Aorta (tissue), 5 donors: ENCODE data around the gene GALNT6. TPM values are rescaled to one million over a fixed set of nuclear protein-coding genes. Genes with fewer than 3 reads are reported as not detected.

Experiments used
- ATAC-seq: fragments of 200-7000 bp; cut with Tn5 transposase; one replicate; pipeline ENCODE4 v1.9.1; 2022; ENCODE audit warnings: moderate library complexity; ENCODE audit not compliant: low FRiP score
- DNase-seq, 2 donors: peaks; one replicate each; pipeline ENCODE4 v3.0.0-alpha.2; 2020
- H3K27ac ChIP-seq, 2 donors: one replicate each; pipeline ENCODE4 v1.5.1; 2013; ENCODE audit warnings: low read length in 2 of 2, mild to moderate bottlenecking in 2 of 2, moderate library complexity in 2 of 2, control low read depth in 1 of 2, inconsistent platforms in 1 of 2, low read depth in 1 of 2
- H3K27me3 ChIP-seq, 2 donors: one replicate each; pipeline ENCODE4 v1.6.1; 2013; ENCODE audit warnings: control low read depth in 1 of 2, low read length in 1 of 2, mild to moderate bottlenecking in 1 of 2, moderate library complexity in 1 of 2; ENCODE audit not compliant: insufficient read depth in 2 of 2, control insufficient read depth in 1 of 2
- H3K36me3 ChIP-seq, 2 donors: one replicate each; pipeline ENCODE4 v1.6.1; 2013; ENCODE audit warnings: control low read depth in 1 of 2, low read length in 1 of 2, mild to moderate bottlenecking in 1 of 2; ENCODE audit not compliant: insufficient read depth in 2 of 2, control insufficient read depth in 1 of 2
- H3K4me1 ChIP-seq, 2 donors: one replicate each; pipeline ENCODE4 v1.6.1; 2013; ENCODE audit warnings: low read length in 2 of 2, control low read depth in 1 of 2, mild to moderate bottlenecking in 1 of 2, moderate library complexity in 1 of 2; ENCODE audit not compliant: insufficient read depth in 2 of 2, control insufficient read depth in 1 of 2
- H3K4me3 ChIP-seq, 2 donors: one replicate each; pipeline ENCODE4 v1.5.1; 2013; ENCODE audit warnings: low read length in 2 of 2, control low read depth in 1 of 2, mild to moderate bottlenecking in 1 of 2
- H3K9me3 ChIP-seq: one replicate; pipeline ENCODE4 v1.6.1; 2013; ENCODE audit warnings: mild to moderate bottlenecking, low read length; ENCODE audit not compliant: control insufficient read depth
- WGBS, 2 donors: extraction: QIAGEN DNeasy Blood & Tissue Kit; methylation state at CpG; one replicate each; pipeline ENCODE4 v1.1.7; 2013; 5-methylcytosine and 5-hydroxymethylcytosine counted together
- intact Hi-C, 2 donors: fragments of 100-400 bp; cut with DNase I; formaldehyde crosslinking; loops; one replicate each; pipeline versions ENCODE4 v1.14.2 to v1.15.0; 2022
- polyA plus RNA-seq, 2 donors: library from polyadenylated mRNA; stranded (reverse); fragments of 200-250 nt; gene quantifications; one replicate each; pipeline ENCODE4 v1.2.3, GENCODE V29; 2013
- total RNA-seq, 2 donors: library from RNA; stranded (reverse); fragmentation: NEBNext Ultra II Directional; extraction: Animal tissue kit (Norgen Biotek cat#: 25700); gene quantifications; one replicate each; pipeline ENCODE4 v1.2.1, GENCODE V29; 2021
- donor health status: healthy with polysubstance abuse.
- donor health status: Bipolar disorder and iron deficiency.
- donor health status: DM: no; HTN: no; CAD: no.
- donor health status: DM: no; HTN: no; CAD: no.
- donor health status: DM: yes; HTN: yes; CAD: no.

Gene GALNT6
- total and polyA plus RNA-seq, 4 donors, result 0.72 to 12.3 (median 6.0) TPM

- Histone ChIP-seq H3K27me3 (no peaks in the 10 kb centered on the region), H3K4me1 (no peaks in the 10 kb centered on the region), H3K4me3 (peak within 1 kb of the TSS in 1 of 2 donors; percentile 0), H3K36me3 (no peaks in the 10 kb centered on the region), H3K27ac (no peak within 1 kb of the TSS), H3K9me3 (no peaks in the 10 kb centered on the region)
- 2% methylated on average over 71 to 73 of the region's 73 CpGs for WGBS, 2 donors
- peak; percentile 90 to 94 for DNase-seq
- intact Hi-C loops, result loop anchor here in 1 of 2 donors (5.0 kb wide), 1 partner anchor 107 kb away; no protein-coding TSS in a partner anchor
- peak; percentile 93 for ATAC-seq
Observed at GRCh38 chr12:51424662-51425539, 33.7 kb upstream of the GALNT6 start, which contains the start of gene SLC4A8. Gene SLC4A8 (plus strand): TSS chr12:51424831. CDS start chr12:51424988, 157 bp downstream.

- Histone ChIP-seq H3K9me3 (no peaks in the 10 kb centered on the region), H3K27ac (no peak overlapping the region), H3K4me1 (no peaks in the 10 kb centered on the region), H3K4me3 (no peak overlapping the region), H3K36me3 (no peaks in the 10 kb centered on the region), H3K27me3 (no peaks in the 10 kb centered on the region)
- 18 to 22% methylated on average over 10 of the region's 10 CpGs for WGBS, 2 donors
- intact Hi-C loops, result loop anchor here in 1 of 2 donors (5.0 kb wide), 1 partner anchor 108 kb away; no protein-coding TSS in a partner anchor
- ATAC-seq (no peak), DNase-seq (no peak)
Observed at GRCh38 chr12:51424094-51424661, 33.0 kb upstream of the GALNT6 start.

GRCh38 chr12:51421266-51421884 lies 30.2 kb upstream of the GALNT6 start:
- WGBS, 2 donors, result 76 to 79% methylated on average over 5 of the region's 5 CpGs
- intact Hi-C loops, result loop anchor here in 1 of 2 donors (5.0 kb wide), 1 partner anchor 111 kb away; no protein-coding TSS in a partner anchor
- H3K4me1 ChIP-seq, result no peaks in the 10 kb centered on the region
- DNase-seq, result no peak
- no peak for ATAC-seq
- H3K4me3 ChIP-seq, result no peak overlapping the region
- H3K27me3 ChIP-seq, result no peaks in the 10 kb centered on the region
- H3K27ac ChIP-seq, result no peak overlapping the region
- no peaks in the 10 kb centered on the region for H3K36me3 ChIP-seq
- H3K9me3 ChIP-seq, result no peaks in the 10 kb centered on the region

- H3K27me3 ChIP-seq, result no peaks in the 10 kb centered on the region
- no peak overlapping the region for H3K27ac ChIP-seq
- H3K36me3 ChIP-seq, result no peaks in the 10 kb centered on the region
- ATAC-seq (no peak), DNase-seq (no peak)
- 43 to 56% methylated on average over 11 of the region's 11 CpGs for WGBS, 2 donors
- no peaks in the 10 kb centered on the region for H3K4me1 ChIP-seq
- intact Hi-C loops, result loop anchor here in 1 of 2 donors (5.0 kb wide), 1 partner anchor 113 kb away; no protein-coding TSS in a partner anchor
- no peaks in the 10 kb centered on the region for H3K9me3 ChIP-seq
- no peak overlapping the region for H3K4me3 ChIP-seq
Observed at GRCh38 chr12:51419425-51420193, 28.4 kb upstream of the GALNT6 start.

GRCh38 chr12:51417826-51418225 lies 26.6 kb upstream of the GALNT6 start:
- intact Hi-C loops, result no loop called here
- Histone ChIP-seq H3K27me3 (no peaks in the 10 kb centered on the region), H3K27ac (no peak overlapping the region), H3K36me3 (no peaks in the 10 kb centered on the region), H3K4me1 (no peaks in the 10 kb centered on the region), H3K4me3 (no peak overlapping the region), H3K9me3 (no peaks in the 10 kb centered on the region)
- 54 to 58% methylated on average over 4 of the region's 4 CpGs for WGBS, 2 donors
- ATAC-seq (no peak), DNase-seq (no peak)

GRCh38 chr12:51415931-51416330 lies 24.7 kb upstream of the GALNT6 start:
- no peaks in the 10 kb centered on the region for H3K4me1 ChIP-seq
- H3K4me3 ChIP-seq, result no peak overlapping the region
- H3K9me3 ChIP-seq, result no peaks in the 10 kb centered on the region
- DNase-seq (no peak), ATAC-seq (no peak)
- no peaks in the 10 kb centered on the region for H3K36me3 ChIP-seq
- WGBS, 2 donors, result 96% methylated on average over 1 of the region's 1 CpG
- no peak overlapping the region for H3K27ac ChIP-seq
- no peaks in the 10 kb centered on the region for H3K27me3 ChIP-seq
- intact Hi-C loops, result no loop called here

GRCh38 chr12:51413791-51414190 lies 22.6 kb upstream of the GALNT6 start:
- 79 to 83% methylated on average over 3 of the region's 3 CpGs for WGBS, 2 donors
- H3K9me3 ChIP-seq, result no peaks in the 10 kb centered on the region
- no peak overlapping the region for H3K4me3 ChIP-seq
- no peaks in the 10 kb centered on the region for H3K4me1 ChIP-seq
- no peaks in the 10 kb centered on the region for H3K36me3 ChIP-seq
- DNase-seq (no peak), ATAC-seq (no peak)
- no peaks in the 10 kb centered on the region for H3K27me3 ChIP-seq
- intact Hi-C loops, result no loop called here
- no peak overlapping the region for H3K27ac ChIP-seq

- Histone ChIP-seq H3K36me3 (no peaks in the 10 kb centered on the region), H3K4me3 (no peak overlapping the region), H3K27me3 (no peaks in the 10 kb centered on the region), H3K9me3 (no peaks in the 10 kb centered on the region), H3K4me1 (no peaks in the 10 kb centered on the region), H3K27ac (no peak overlapping the region)
- intact Hi-C loops, result no loop called here
- ATAC-seq (no peak), DNase-seq (no peak)
Observed at GRCh38 chr12:51413149-51413548, 21.9 kb upstream of the GALNT6 start.
